ENCODE results near the gene MEPE.

MEPE gene

GRCh38 chr4:87840149-87840548 is 7.4 kb downstream of the MEPE start:
- DNase-seq (ENCODE audit: low spot score), result no peak

DNA sequence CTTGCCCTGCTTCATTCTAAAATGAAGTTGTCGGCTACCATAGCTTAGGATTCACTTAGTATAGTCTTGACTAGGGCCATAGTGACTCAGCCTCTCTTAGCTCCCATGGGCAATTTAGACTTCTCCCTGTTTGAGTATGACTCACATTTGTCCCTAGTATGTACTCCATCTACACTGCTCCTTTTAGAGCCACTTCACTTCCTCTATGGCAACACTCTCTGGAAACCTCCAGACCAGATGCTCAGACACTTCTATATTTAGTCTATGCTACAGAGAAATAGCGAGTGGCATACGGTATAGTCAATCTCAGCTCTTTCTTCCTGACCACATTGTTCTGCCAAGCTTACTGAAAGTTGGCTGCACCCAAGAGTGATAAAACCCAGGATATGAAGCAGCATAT is 11.2 kb downstream of the MEPE start:
- DNase-seq (ENCODE audit: low spot score), result no peak

GRCh38 chr4:87844452-87844851 is 11.7 kb downstream of the MEPE start:
- DNase-seq (ENCODE audit: low spot score), result no peak

GRCh38 chr4:87846226-87846625 is 13.5 kb downstream of the MEPE start:
- no peak for DNase-seq (ENCODE audit: low spot score)

- DNase-seq (ENCODE audit: low spot score), result no peak
Observed at GRCh38 chr4:87848622-87849351, 16.0 kb downstream of the MEPE start.

GRCh38 chr4:87849612-87850011 is 16.8 kb downstream of the MEPE start:
- no peak for DNase-seq (ENCODE audit: low spot score)

DNA sequence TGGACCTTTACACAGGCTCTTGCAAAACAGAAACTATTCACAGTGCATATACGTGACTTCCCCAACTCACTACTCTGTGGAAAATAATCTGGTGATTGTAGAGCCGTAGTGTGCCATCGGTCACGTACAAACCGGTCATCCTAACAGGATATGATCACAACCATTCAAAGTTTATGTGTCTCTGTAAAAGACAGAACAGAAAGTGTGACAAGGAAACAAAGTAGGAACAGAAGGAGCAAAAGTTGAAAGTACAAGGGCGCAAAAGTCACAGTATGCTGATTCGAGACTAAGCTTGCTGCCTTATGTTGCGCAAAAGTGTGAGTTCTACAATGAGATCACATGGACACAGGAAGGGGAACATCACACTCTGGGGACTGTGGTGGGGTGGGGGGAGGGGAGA is 18.6 kb downstream of the MEPE start:
- no peak for DNase-seq (ENCODE audit: low spot score)

DNA sequence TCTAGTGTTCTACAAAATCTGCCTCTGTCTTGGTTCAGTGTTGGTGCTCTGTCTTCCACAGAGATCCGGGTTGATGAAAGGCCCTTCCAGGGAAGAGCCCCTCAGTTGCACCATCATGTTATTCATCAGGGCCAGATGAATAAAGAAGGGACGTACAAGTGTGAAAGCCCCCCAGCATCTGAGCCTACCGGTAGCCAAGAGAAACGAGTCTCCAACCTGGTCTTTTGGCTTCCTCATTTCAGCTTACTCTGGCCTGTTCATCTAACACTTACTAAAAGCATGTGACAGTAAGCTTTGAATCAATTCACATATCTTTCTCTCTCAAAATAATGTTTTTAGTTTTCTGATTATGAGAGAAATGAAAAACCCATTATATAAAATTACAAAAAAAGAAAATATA is 19.2 kb downstream of the MEPE start:
- DNase-seq (ENCODE audit: low spot score), result no peak

- DNase-seq (ENCODE audit: low spot score), result no peak
Observed at GRCh38 chr4:87853108-87853507, 20.3 kb downstream of the MEPE start.

- no peak for DNase-seq (ENCODE audit: low spot score)
Observed at GRCh38 chr4:87853891-87854290, 21.1 kb downstream of the MEPE start.

DNA sequence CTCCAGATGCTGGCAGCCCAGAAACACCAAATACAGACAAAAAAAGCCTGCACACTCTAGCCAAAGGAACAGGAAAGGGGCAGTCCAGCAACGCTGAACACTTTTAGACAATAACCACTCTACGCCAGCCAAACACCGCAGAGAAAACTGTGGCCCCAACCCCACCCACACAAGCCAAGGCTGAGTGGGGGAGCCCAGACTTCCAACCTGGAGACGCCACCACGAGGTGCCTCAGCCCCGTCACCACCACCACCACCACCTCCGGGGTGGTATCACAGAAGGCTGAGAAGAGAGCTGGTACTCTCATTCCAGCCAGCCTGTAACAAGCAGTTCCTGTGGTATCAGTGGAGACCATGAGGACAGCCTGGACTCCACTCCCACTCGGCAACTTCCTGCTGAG is 22.8 kb downstream of the MEPE start:
- no peak for DNase-seq (ENCODE audit: low spot score)

DNA sequence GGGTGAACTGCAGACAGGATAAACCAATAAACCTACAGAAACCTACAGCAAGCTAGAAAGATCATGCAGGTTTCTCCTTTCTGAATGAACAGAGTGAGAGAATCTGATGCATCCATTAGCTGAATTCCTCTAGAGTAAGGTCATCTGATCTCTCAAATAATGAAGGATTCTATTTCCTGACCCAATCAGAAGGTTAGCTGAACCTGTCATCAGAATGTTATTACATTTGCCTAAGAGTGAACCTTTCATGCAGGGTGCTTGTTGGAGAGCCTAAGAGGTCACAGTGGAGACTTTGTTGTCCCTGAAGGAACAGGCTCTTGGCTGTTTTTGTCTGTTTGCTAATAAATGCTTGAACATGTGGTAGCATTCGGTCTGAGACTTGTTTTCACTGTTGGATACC is 24.0 kb downstream of the MEPE start:
- DNase-seq (ENCODE audit: low spot score), result no peak

DNA sequence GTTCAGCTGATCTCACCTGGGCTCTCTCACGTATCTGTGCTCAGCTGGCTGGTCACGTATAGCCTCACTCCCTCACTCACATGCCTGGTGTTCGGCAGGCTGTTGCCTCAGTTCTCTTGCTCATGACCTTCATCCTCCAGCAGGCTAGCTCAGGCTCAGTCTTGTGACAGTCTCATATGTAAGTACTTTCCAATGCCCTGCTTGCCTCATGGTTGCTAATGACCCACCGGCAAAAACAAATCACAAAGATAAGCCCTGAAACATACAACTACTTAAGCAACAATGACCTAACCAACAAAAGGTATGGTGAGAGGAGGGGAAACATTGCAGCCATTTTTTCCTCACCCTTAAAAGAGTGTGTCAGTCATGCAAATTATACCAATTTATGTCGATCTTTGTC is 25.0 kb downstream of the MEPE start:
- DNase-seq (ENCODE audit: low spot score), result no peak

DNA sequence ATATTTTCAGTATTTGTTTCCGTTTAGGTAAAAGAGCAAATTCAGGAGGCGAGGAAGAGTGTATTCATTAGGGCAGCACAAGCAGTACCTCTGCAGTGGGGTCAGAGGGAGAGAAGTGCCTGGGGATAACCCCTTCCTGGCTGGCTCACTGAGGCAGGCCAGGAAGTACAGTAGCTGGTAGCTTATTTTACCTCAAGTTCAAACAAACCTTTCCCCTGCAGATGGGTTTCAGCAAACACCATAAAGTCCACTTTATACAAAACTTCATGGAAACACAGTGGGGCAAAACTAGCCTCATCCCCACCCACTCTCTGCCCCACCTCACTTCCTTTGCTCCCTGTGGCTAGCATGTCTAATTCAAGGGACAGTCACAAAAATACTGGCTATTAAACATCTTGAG is 29.5 kb downstream of the MEPE start:
- DNase-seq (ENCODE audit: low spot score), result no peak

- DNase-seq (ENCODE audit: low spot score), result no peak
Observed at GRCh38 chr4:87863486-87863885, 30.7 kb downstream of the MEPE start.

- DNase-seq (ENCODE audit: low spot score), result no peak
Observed at GRCh38 chr4:87864321-87864720, 31.6 kb downstream of the MEPE start.

- DNase-seq (ENCODE audit: low spot score), result no peak
Observed at GRCh38 chr4:87865288-87865687, 32.5 kb downstream of the MEPE start.

DNA sequence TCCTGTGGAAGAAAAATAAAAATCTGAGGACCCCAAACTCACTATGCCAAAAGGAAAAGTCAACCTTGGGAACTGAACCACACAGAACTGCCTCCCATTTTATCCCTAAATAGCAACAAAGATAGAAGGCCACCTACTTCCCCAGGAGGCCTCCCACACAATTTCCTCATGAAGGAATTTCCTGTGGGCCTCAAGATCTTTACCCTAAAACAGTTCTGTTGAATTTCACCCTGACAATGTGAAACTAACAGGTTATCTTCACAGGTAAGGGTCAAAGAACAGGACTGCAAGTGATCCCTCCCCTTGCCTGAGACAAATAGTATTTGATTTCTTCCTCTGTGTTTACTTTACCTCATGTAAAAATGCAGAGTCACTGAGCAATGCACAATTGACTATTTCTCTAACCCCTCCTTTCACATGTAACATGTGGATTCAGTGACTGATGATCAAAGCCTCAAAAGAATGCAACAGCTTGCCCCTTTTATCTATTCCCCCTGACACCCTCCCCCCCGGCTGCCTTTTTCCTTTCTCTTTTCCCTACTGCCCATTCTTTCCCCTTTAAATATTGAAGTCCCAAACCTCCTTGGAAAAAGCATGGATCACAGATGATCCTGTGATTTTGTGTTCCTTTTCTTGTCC is 33.3 kb downstream of the MEPE start:
- peak; percentile 43 for DNase-seq (ENCODE audit: low spot score)

GRCh38 chr4:87868522-87868921 is 35.8 kb downstream of the MEPE start:
- no peak for DNase-seq (ENCODE audit: low spot score)

- DNase-seq (ENCODE audit: low spot score), result no peak
Observed at GRCh38 chr4:87872028-87872427, 39.3 kb downstream of the MEPE start.

DNA sequence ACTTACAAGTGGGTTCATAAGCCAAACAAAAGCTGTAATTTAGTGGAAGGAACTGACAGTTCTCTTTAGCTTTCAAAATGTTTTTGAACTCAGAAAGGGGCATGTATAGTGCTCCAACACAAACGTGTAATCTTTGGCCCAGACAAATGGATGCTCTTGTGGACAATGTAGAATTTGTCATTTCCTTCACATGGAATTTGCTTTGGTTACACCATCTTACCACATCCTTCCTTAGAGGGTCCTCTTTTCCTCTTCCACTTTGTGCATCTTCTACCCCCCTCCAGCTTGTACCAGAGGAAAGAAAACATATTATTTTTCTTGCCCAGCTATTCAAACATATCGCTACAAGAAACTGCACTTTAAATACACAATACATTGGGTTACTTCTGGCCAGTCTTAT is 42.4 kb downstream of the MEPE start:
- DNase-seq (ENCODE audit: low spot score), result no peak

DNA sequence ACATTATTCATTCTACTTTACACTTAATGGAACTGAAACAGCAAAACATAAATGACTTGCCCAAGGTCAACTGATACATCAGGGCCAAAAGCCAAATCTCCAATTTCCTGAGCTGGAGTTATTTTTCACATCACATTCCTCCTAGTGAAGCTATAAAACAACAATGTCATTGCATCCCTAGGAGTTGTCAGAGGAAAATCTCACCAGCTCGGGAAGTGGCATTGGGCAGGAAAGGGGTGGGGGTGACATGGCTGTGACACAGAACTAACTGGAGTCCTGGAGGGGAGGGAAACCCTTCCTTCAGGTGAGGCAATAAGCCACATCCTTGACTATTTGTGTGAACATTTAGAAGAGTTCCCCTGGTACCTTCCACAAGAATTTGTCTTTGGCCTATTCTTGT is 47.3 kb downstream of the MEPE start:
- no peak for DNase-seq (ENCODE audit: low spot score)

DNA sequence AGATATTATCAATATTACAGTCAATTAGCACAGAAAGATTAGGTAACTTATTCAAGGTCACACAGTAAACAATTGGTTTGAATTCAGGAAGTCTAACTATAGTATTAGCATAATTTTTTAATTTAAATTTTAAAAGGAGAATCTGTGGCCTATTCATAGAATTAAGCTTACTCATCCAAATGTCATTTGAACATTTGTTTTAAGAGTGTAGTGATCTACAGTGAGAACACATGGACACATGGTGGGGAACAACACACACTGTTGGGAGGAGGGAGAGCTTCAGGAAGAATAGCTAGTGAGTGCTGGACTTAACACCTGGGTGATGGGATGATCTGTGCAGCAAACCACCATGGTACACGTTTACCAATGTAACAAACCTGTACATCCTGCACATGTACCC is 48.3 kb downstream of the MEPE start:
- no peak for DNase-seq (ENCODE audit: low spot score)

DNA sequence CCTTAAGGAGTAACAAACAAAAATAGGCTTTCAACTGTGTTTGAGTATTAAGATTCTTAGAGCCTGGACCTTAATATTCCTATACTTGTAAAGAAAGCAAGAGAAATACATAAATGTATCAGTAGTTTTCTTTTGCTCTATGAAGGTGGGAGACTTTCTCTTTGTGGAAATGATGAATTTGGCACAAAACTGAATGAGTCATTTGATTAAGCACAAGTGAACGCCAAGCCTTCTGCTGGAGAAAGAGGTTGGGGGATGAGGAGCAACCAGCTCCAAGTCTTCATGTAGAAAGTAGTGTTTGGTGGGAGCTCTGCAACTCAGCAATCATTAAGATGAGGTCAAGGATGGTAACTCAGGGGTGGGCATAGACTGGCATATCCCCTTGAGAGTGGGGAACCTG is 49.6 kb downstream of the MEPE start:
- DNase-seq (ENCODE audit: low spot score), result no peak

Data from HuH-7.5 (cell line).